ENCODE data around the gene INTS1. TPM values are rescaled to one million over a fixed set of nuclear protein-coding genes. Genes with fewer than 3 reads are reported as not detected.

The INTS1 gene
- total RNA-seq, 4 donors from 2014 or later, result 50.3 to 134 (median 71.4) TPM

DNA sequence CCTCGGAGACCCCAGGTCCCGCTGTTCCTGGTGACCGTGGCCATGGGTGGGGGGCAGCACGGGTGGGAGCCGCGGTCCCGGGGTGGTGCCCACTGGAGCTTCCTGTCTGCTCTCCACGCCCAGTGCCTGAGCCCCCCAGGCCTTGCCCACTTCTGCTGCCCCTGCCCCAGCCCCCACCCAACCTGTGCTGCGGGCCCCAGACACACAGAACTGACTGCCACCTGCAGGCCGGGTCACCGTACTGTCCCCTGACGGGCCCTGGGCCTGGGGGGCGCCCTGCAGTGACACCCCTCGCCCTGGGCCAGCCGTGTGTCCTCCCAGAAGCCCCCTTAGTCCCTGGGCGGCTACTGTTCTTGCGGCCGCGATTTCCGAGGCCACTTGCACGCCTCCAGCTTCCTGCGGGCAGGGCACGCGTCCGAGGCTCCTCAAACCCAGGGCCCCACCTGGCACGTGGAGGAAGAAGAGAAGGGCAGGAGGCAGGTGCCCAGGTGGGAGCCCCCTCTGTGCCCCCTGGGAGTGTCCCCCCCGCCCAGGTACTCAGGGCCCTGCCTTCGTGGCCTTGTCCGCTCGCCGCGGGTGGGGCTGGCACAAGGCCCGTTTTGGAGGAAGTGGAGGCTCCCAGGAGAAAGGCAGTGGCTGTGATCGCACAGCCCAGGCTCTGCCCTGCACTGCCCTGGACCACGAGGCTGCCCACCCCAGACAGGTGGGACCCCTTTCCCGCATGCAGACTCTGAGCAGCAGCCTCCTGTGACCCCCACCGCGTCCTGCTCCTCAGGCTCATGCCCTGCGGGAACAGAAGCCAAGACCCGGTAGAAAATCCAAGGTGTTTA, 41.4 kb upstream of the INTS1 start:
- H3K27me3 ChIP-seq, result no peaks in the 10 kb centered on the region
- in situ Hi-C loops (cut with MboI; ENCODE audit: low pct_ligation_motif_present in 1 of 4, low pct_unique_long_range_greater_than_20kb in 1 of 4, low sequenced_read_pairs in 3 of 4) (no loop called here), intact Hi-C loops (cut with DNase I; ENCODE audit: low total_unique reads) (no loop called here)
- H3K27ac ChIP-seq, result peak overlapping the region in 1 of 4 donors; percentile 4
- no peak for DNase-seq
- peaks cover 0 to 10% (median 0%) of the 10 kb centered on the region in 4 donors for H3K4me1 ChIP-seq
- 75% methylated on average over 40 of the region's 40 CpGs; no CpG with 5 or more reads in 1 of the 2 donors for WGBS, 2 donors (ENCODE audit: low coverage in 1 of 2)
- H3K9me3 ChIP-seq, result no peaks in the 10 kb centered on the region
- peaks cover 0 to 7% (median under 1%) of the 10 kb centered on the region in 4 donors for H3K36me3 ChIP-seq
- no peak overlapping the region for H3K4me3 ChIP-seq
- peak in 3 of 5 experiments; percentile 9 to 26 (median 22) for TF ChIP-seq CTCF (IDR thresholded peaks at IDR 0.05)
- TF ChIP-seq EP300 (IDR thresholded peaks at IDR 0.05; ENCODE audit: low read depth), result no peak

DNA sequence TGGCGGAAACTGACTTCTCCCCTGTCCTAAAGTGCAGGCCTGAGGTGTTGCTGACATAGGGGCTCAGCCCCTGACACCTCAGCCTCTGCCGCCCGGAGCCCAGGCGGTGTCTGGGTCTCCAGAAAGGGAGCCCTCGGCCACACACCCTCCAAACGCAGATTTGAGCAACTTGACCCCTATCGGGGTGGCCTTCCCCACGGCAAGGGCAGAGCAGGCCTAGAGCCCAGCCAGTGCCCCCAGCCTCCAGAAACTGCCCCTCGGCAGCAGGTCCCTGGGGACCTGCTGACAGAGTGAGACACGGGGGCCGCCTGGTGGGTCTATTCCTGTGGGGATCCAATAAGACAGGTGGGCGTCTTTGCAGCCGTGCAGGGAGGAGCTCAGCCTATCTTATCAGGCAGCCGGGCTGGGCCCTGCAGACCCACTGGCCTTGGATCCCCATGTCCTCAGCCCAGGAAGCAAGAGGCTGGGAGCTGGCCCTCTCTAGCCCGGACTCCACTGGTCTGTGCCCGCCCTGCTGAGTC, 40.8 kb upstream of the INTS1 start:
- no peak for DNase-seq
- Histone ChIP-seq H3K36me3 (peaks cover 0 to 11% (median 4%) of the 10 kb centered on the region in 4 donors), H3K27me3 (no peaks in the 10 kb centered on the region), H3K9me3 (no peaks in the 10 kb centered on the region), H3K4me3 (no peak overlapping the region), H3K4me1 (peaks cover 0 to 10% (median 0%) of the 10 kb centered on the region in 4 donors), H3K27ac (no peak overlapping the region)
- in situ Hi-C loops (cut with MboI; ENCODE audit: low pct_ligation_motif_present in 1 of 4, low pct_unique_long_range_greater_than_20kb in 1 of 4, low sequenced_read_pairs in 3 of 4) (no loop called here), intact Hi-C loops (cut with DNase I; ENCODE audit: low total_unique reads) (no loop called here)
- 82% methylated on average over 16 of the region's 16 CpGs; no CpG with 5 or more reads in 1 of the 2 donors for WGBS, 2 donors (ENCODE audit: low coverage in 1 of 2)
- TF ChIP-seq CTCF (IDR thresholded peaks at IDR 0.05) (no peak), EP300 (IDR thresholded peaks at IDR 0.05; ENCODE audit: low read depth) (no peak), POLR2AphosphoS5 (IDR thresholded peaks at IDR 0.05) (no peak), POLR2A (IDR thresholded peaks at IDR 0.05) (no peak)

DNA sequence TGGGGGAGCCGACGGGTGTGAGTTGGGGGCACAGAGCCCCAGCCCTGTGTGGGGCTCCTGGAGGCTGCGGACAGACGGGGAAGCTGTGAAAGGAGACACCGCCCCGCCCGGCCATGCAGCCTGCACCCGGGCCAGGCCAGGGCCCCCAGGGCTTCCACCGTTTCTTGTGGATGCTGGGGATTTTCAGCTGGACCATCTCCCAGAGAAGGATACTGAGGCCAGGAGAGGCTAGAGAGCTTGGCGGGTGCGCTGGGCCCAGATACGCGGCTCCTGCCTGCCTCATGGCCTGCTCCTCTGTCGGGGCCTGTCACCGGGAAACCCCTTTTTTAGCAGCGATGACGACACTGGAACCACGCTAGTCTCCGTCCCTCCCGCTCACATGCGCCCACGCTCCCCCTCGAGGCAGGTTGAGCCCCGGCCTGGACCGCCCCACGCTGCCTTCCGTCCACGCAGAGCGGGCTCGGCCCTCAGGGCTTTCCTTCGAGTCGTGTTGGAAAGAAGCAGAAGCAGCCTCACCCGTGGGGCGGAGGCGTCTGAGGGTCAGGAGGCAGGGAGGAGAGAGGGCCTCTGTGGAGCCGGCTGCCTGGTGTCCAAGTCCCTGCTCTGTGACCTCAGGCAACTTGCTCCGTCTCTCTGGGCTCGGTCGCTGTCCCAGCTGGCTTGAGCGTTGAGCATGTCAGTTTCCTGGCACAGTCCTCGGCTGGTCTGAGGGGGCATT, 40.1 kb upstream of the INTS1 start:
- DNase-seq, result no peak
- H3K36me3 ChIP-seq, result peaks cover 0 to 15% (median 7%) of the 10 kb centered on the region in 4 donors
- TF ChIP-seq POLR2AphosphoS5 (IDR thresholded peaks at IDR 0.05), result peak in 1 of 3 donors; percentile 6
- TF ChIP-seq POLR2A (IDR thresholded peaks at IDR 0.05), result no peak

DNA sequence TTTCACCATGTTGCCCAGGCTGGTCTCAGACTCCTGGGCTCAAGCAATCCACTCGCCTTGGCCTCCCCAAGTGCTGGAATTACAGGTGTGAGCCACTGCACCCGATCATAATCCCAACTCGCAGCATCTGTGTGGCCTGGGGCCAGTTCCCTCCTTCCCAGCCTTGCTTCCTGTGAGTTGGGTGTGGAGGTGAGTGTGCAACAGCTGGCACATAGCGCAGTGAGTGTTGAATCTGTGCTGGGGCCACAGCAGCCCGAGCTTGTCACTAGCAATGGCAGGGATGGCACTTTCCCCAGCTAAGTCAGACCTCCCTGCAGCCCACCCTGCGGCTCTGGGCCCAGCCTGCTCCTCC, 39.6 kb upstream of the INTS1 start:
- no peak for DNase-seq
- TF ChIP-seq CTCF (IDR thresholded peaks at IDR 0.05) (no peak), POLR2AphosphoS5 (IDR thresholded peaks at IDR 0.05) (peak in 1 of 3 donors; percentile 49)
- Histone ChIP-seq H3K27ac (peak overlapping the region in 1 of 4 donors; percentile 29), H3K4me1 (peaks cover 0 to 11% (median under 1%) of the 10 kb centered on the region in 4 donors), H3K4me3 (no peak overlapping the region), H3K27me3 (no peaks in the 10 kb centered on the region), H3K9me3 (no peaks in the 10 kb centered on the region), H3K36me3 (peaks cover 0 to 16% (median 7%) of the 10 kb centered on the region in 4 donors)
- intact Hi-C loops (cut with DNase I; ENCODE audit: low total_unique reads), result no loop called here
- in situ Hi-C loops (cut with MboI; ENCODE audit: low pct_ligation_motif_present in 1 of 4, low pct_unique_long_range_greater_than_20kb in 1 of 4, low sequenced_read_pairs in 3 of 4), result no loop called here
- 69% methylated on average over 5 of the region's 6 CpGs; no CpG with 5 or more reads in 1 of the 2 donors for WGBS, 2 donors (ENCODE audit: low coverage in 1 of 2)

More for the DNA sequence above, 40.1 kb upstream of the INTS1 start:
- WGBS, 2 donors (ENCODE audit: low coverage in 1 of 2), result 79% methylated on average over 39 of the region's 41 CpGs; no CpG with 5 or more reads in 1 of the 2 donors
- Histone ChIP-seq H3K27me3 (no peaks in the 10 kb centered on the region), H3K9me3 (no peaks in the 10 kb centered on the region), H3K4me1 (peaks cover 0 to 10% (median 0%) of the 10 kb centered on the region in 4 donors), H3K27ac (peak overlapping the region in 1 of 4 donors; percentile 29), H3K4me3 (no peak overlapping the region)
- intact Hi-C loops (cut with DNase I; ENCODE audit: low total_unique reads), result no loop called here
- in situ Hi-C loops (cut with MboI; ENCODE audit: low pct_ligation_motif_present in 1 of 4, low pct_unique_long_range_greater_than_20kb in 1 of 4, low sequenced_read_pairs in 3 of 4), result no loop called here

All from transverse colon (tissue), 4 donors.